Motor neuron (in vitro differentiated cells): ENCODE measurements around the gene DZIP1. TPM values are rescaled to one million over a fixed set of nuclear protein-coding genes. Genes with fewer than 3 reads are reported as not detected.

Source experiments
- ATAC-seq, 8 experiments: fragments of 200-7000 bp; cut with Tn5 transposase; replicated peaks in 6 of 8; 2 replicates each; pipeline ENCODE4 v1.8.0; 2021; ENCODE audit warnings: mild to moderate bottlenecking in 8 of 8, moderate library complexity in 8 of 8
- H3K27ac ChIP-seq, 2 donors: fragments of 250-450 bp; sonication (Bioruptor Pico); 2 replicates each; pipeline ENCODE4 v1.9.0; 2021; ENCODE audit warnings: antibody characterized with exemption in 2 of 2, mild to moderate bottlenecking in 2 of 2, moderate library complexity in 1 of 2
- H3K4me1 ChIP-seq, 2 donors: fragments of 250-450 bp; sonication (Bioruptor Pico); replicated peaks in 1 of 2; 2 replicates each; pipeline ENCODE4 v1.6.1; 2021; ENCODE audit warnings: antibody characterized with exemption in 2 of 2, mild to moderate bottlenecking in 2 of 2, moderate library complexity in 1 of 2
- H3K4me3 ChIP-seq, 5 donors: fragments of 250-450 bp; sonication (Bioruptor Pico); 2 replicates each; pipeline ENCODE4 v1.9.0; 2021; ENCODE audit warnings: antibody characterized with exemption in 5 of 5, mild to moderate bottlenecking in 5 of 5, moderate library complexity in 4 of 5
- WGBS, 10 experiments: fragments of 450-650 bp; shearing (Covaris generic); methylation state at CpG; one replicate each; pipeline ENCODE4 v1.0.0; 2022; 5-methylcytosine and 5-hydroxymethylcytosine counted together
- in situ Hi-C, 9 experiments: fragments of 400-800 bp; cut with MboI; loops; one replicate each; pipeline ENCODE4 v1.15.0; 2021; ENCODE audit warnings: low sequenced_read_pairs in 9 of 9, low pct_unique_long_range_greater_than_20kb in 2 of 9; ENCODE audit not compliant: unreplicated experiment in 9 of 9
- total RNA-seq, 8 experiments: library from RNA; unstranded; fragments of 300-600 nt; gene quantifications; 2 replicates each; pipeline versions ENCODE4 v1.2.3 to v1.2.4, GENCODE V29; 2022

The DZIP1 gene
- total RNA-seq, 8 experiments from 2014 or later, result 21.5 to 61.3 (median 37.2) TPM

- ATAC-seq, result no peak
- H3K4me1 ChIP-seq, result no peaks in the 10 kb centered on the region
- H3K27ac ChIP-seq, result no peak overlapping the region
- H3K4me3 ChIP-seq, result no peak overlapping the region
- in situ Hi-C loops, result no loop called here
- WGBS, 10 experiments, result 91 to 100% (median 96%) methylated on average over 1 to 7 of the region's 7 CpGs; no CpG with 5 or more reads in 1 of the 10 experiments
These were observed 29.8 kb downstream of the DZIP1 start for GRCh38 chr13:95614641-95615245.

DNA sequence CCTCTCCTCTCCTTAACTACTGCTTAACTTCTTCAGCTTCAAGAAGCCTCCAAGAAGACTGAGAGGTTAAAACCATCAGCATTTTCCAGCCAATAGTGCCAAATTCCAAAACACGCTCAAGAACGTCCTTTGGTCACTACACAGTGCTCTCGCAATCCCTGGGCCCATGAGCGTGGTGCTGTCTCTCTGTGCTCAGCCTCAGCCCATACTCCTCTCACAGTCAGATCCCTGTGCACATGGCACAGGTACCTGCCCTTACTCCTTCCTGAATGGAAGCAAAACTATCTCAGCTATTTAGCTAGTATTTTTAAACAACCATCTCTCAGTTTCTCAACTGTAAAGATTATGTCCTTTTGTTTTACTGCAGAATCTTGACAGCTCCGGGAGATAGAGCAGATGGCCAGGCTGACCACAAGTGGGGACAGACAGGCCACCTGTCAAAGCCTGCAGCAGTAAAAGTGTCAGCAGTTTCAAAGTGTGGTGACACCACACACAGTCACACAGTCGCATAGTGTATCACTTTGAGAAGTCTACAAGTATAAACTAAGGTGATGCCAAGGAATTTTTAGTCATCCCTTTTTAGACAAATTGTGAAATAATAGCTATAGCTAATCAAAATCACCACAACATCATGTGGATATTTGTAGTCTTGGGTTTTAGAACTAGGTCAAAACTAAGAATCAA is 35.7 kb downstream of the DZIP1 start:
- in situ Hi-C loops, result no loop called here
- 50 to 100% (median 89%) methylated on average over 1 to 6 of the region's 6 CpGs for WGBS, 10 experiments
- no peak overlapping the region for H3K4me3 ChIP-seq
- ATAC-seq, result no peak
- no peaks in the 10 kb centered on the region for H3K4me1 ChIP-seq
- H3K27ac ChIP-seq, result no peak overlapping the region

DNA sequence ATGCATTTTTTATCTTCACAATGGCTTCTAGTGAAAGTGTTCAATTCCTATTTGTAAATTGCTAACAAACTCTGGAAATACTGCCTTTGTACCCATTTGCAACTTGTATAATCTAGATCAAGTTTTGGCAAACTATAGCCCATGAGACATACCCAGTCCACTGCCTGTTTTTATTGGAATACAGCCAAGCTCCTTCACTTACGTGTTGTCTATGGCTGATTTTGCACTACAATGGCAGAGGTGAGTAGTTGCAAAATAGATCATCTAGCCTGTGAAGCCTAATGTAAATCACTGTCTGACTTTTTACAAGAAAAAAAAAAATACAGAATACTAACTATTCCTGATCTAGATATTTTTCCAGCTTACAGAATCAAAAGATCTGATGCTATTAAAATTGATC is 37.1 kb downstream of the DZIP1 start:
- Histone ChIP-seq H3K27ac (no peak overlapping the region), H3K4me1 (no peaks in the 10 kb centered on the region), H3K4me3 (no peak overlapping the region)
- no peak for ATAC-seq
- WGBS, 10 experiments, result 29 to 100% (median 65%) methylated on average over 1 of the region's 1 CpG; no CpG with 5 or more reads in 2 of the 10 experiments
- in situ Hi-C loops, result no loop called here

DNA sequence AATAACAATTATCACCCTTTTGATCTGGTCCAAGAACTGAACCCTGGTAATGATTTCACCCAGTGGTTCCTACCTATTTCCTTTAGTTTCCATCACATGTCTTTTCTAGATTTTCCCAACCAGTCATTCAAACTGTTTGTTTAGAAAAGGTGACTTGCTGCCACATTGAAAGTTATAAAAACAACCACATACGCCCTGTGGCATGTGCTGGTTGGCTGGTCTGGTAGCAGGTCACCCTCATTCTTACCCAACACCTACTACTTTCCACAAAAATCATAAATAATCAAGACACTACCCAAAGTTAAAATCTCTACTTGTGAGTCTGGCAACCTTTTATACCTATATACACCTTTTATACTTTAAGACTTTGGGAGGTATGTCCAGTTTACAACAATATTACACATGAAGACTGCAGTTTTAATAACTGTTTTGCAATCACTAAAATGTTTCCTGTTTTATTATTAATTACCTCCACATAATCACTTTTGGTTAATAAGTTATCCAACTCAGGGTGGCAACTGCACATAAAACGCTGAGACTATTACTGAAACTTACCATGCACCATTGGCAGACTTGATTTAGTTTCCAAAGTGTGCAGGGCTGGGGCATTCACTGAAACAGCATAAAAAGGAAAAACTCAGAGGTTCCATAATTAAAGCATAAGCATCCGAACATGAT is 38.9 kb downstream of the DZIP1 start:
- Histone ChIP-seq H3K4me3 (no peak overlapping the region), H3K4me1 (no peaks in the 10 kb centered on the region), H3K27ac (no peak overlapping the region)
- 42 to 100% (median 95%) methylated on average over 1 to 3 of the region's 3 CpGs; no CpG with 5 or more reads in 1 of the 10 experiments for WGBS, 10 experiments
- in situ Hi-C loops, result no loop called here
- no peak for ATAC-seq

- Histone ChIP-seq H3K4me3 (no peak overlapping the region), H3K4me1 (no peaks in the 10 kb centered on the region), H3K27ac (no peak overlapping the region)
- in situ Hi-C loops, result no loop called here
- WGBS, 10 experiments, result 86 to 100% (median 98%) methylated on average over 1 to 3 of the region's 3 CpGs; no CpG with 5 or more reads in 2 of the 10 experiments
- no peak for ATAC-seq
These were observed 40.0 kb downstream of the DZIP1 start for GRCh38 chr13:95604556-95604915.

DNA sequence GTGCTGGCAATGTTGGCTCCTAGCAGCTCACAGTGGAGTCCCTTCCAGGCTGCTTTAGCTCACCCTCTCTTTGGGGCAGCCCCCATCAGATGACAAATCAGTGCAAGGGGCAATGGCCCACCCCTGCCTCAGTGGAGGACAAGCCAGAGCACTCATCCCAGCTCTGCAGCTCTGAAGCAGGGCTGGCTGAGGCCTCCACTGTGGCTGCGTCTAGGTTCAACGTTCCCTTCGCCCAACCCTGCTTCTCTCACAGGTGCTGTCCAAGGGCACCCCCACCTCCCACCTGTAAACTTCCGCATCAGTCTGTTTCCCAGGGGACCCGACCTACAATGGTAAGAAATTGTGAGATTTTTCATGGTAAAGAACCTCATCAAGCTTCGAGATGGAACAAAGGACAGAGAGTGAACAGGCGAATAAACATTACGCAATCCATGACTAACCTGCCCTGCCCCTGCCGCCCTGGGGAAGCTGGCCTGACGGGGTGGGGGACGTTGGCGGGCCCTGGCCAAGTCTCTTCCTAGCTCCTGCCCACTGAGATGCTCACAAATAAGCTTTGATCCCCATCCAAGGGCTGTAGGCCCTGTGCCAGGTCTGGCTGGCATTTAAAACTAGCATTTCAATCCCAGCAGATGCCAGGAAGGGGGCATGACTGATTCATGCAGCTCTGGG is 40.5 kb downstream of the DZIP1 start:
- WGBS, 10 experiments, result 60 to 100% (median 90%) methylated on average over 1 to 3 of the region's 12 CpGs; no CpG with 5 or more reads in 4 of the 10 experiments
- H3K4me1 ChIP-seq, result no peaks in the 10 kb centered on the region
- ATAC-seq, result peak in 1 of 8 experiments; percentile 22
- no peak overlapping the region for H3K4me3 ChIP-seq
- H3K27ac ChIP-seq, result no peak overlapping the region
- in situ Hi-C loops, result no loop called here

DNA sequence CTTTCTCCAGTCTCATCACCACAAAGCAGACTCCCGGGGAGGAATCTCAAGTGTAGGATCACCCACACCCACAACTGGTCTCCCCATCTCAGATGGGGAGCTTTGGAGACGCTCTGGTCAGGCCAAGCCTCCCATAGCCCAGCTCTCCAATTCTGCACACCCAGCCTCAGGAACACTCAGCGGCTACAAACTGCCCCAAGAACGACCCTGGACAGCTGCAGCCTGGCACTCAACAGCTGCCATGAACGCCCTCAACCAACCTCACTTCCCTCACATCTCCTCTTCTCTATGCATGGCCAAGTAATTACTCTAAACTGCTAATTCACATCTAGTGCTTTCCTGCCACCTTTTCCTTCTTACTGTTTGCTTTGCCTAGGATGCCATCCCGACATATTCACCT is 42.6 kb downstream of the DZIP1 start:
- ATAC-seq, result no peak
- WGBS, 10 experiments, result 90 to 100% (median 97%) methylated on average over 1 to 6 of the region's 6 CpGs; no CpG with 5 or more reads in 6 of the 10 experiments
- Histone ChIP-seq H3K4me3 (no peak overlapping the region), H3K4me1 (no peaks in the 10 kb centered on the region), H3K27ac (no peak overlapping the region)
- in situ Hi-C loops, result no loop called here

DNA sequence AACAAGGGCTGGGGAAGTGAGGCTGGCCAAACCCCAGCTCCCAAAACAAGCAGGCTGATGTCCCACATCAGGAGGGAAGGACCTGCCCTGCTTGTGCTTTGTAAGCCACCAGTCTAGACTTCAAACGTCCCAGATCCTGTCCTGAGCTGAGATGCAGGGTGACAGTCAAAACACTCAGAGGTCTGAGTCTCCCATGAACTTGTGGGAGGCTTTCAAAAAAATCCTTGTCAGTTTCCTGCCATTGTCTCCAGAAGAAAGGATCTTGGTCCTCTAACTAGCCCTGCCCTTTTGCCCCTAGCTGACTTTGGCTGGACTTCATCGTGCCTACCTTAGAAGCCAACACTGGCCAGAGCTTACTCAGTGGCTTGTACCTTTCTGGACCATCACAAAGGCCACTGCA is 43.3 kb downstream of the DZIP1 start:
- in situ Hi-C loops, result no loop called here
- 58 to 100% (median 83%) methylated on average over 1 to 2 of the region's 2 CpGs; no CpG with 5 or more reads in 4 of the 10 experiments for WGBS, 10 experiments

DNA sequence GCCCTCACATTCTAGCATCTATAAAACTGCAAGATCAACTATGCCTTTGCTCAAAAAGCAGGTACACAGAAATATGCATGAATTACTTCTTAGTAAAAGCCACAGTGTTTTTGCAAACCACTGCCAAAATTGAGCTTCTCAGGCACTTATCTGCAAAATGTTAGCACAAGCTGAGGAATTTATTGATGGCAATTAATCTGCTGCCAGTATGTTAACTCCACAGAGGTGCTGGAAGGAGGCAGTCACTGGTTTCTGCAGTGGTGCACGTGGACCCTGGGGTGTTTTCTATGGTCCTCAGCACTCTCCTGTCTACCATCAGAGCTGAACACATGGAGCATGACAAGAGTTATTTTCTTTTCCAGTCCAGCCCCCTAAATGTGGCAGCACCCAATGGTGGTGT is 47.8 kb downstream of the DZIP1 start:
- WGBS, 10 experiments, result 71 to 100% (median 80%) methylated on average over 1 of the region's 1 CpG; no CpG with 5 or more reads in 5 of the 10 experiments
- H3K4me1 ChIP-seq, result no peaks in the 10 kb centered on the region
- no peak overlapping the region for H3K4me3 ChIP-seq
- no peak overlapping the region for H3K27ac ChIP-seq
- no peak for ATAC-seq
- in situ Hi-C loops, result no loop called here

More for the DNA sequence above, 43.3 kb downstream of the DZIP1 start:
- H3K4me1 ChIP-seq, result no peaks in the 10 kb centered on the region
- no peak overlapping the region for H3K4me3 ChIP-seq
- no peak for ATAC-seq
- H3K27ac ChIP-seq, result no peak overlapping the region

DNA sequence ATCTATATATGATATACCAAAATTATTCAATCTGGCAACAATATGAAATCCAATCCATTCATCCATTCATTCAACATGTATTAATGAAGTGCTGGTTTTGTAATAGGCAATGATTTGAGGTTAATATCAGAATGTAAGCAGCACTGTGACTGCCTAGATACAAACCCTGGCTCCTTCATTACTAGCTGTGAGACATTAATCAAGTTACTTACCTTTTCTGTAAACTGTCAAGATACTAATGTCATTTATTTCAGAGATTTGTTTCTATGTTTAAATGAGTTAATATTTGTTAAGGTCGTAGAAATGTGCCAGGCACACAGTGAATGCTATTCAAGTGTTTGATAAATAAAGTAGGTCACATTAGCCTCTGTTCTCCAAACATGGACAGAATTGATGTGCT is 51.0 kb downstream of the DZIP1 start:
- 45 to 100% (median 80%) methylated on average over 1 of the region's 1 CpG; no CpG with 5 or more reads in 1 of the 10 experiments for WGBS, 10 experiments
- in situ Hi-C loops, result no loop called here
- Histone ChIP-seq H3K27ac (no peak overlapping the region), H3K4me1 (no peaks in the 10 kb centered on the region), H3K4me3 (no peak overlapping the region)
- no peak for ATAC-seq

GRCh38 chr13:95588721-95589120 is 55.8 kb downstream of the DZIP1 start:
- H3K4me1 ChIP-seq, result no peaks in the 10 kb centered on the region
- no peak overlapping the region for H3K27ac ChIP-seq
- H3K4me3 ChIP-seq, result no peak overlapping the region
- ATAC-seq, result no peak
- 92 to 100% (median 100%) methylated on average over 1 to 2 of the region's 2 CpGs for WGBS, 10 experiments
- in situ Hi-C loops, result no loop called here

- 80 to 100% (median 100%) methylated on average over 1 to 3 of the region's 3 CpGs for WGBS, 10 experiments
- no peaks in the 10 kb centered on the region for H3K4me1 ChIP-seq
- H3K4me3 ChIP-seq, result no peak overlapping the region
- no peak overlapping the region for H3K27ac ChIP-seq
- in situ Hi-C loops, result no loop called here
- ATAC-seq, result no peak
These were observed 56.4 kb downstream of the DZIP1 start for GRCh38 chr13:95588134-95588533.

GRCh38 chr13:95585867-95586266 is 58.6 kb downstream of the DZIP1 start:
- in situ Hi-C loops, result no loop called here
- no peak for ATAC-seq
- WGBS, 10 experiments, result 91 to 100% (median 97%) methylated on average over 2 to 4 of the region's 4 CpGs; no CpG with 5 or more reads in 1 of the 10 experiments
- H3K27ac ChIP-seq, result no peak overlapping the region
- no peaks in the 10 kb centered on the region for H3K4me1 ChIP-seq
- H3K4me3 ChIP-seq, result no peak overlapping the region
